H9 (cell line): ENCODE data around the gene ITPA. TPM values are rescaled to one million over a fixed set of nuclear protein-coding genes. Genes with fewer than 3 reads are reported as not detected.
A peak's percentile ranks its signal among the peaks of the same experiment; 100 is the strongest.

Experiments used
- DNase-seq: peaks from one replicate; pipeline ENCODE4 v3.0.0-alpha.2; 2017
- H2AFZ ChIP-seq: one replicate; pipeline ENCODE4 v1.6.1; 2013; ENCODE audit warnings: mild to moderate bottlenecking, low read length, control low read depth, moderate library complexity
- H2AK5ac ChIP-seq: 2 replicates; pipeline ENCODE4 v1.6.1; 2013; ENCODE audit warnings: low read length, control low read depth, mixed read lengths; ENCODE audit not compliant: insufficient read length
- H2BK120ac ChIP-seq: one replicate; pipeline ENCODE4 v1.6.1; 2013; ENCODE audit warnings: low read depth, mild to moderate bottlenecking, low read length, control low read depth, inconsistent platforms; ENCODE audit not compliant: poor library complexity, severe bottlenecking
- H2BK12ac ChIP-seq: 2 replicates; pipeline ENCODE4 v1.6.1; 2013; ENCODE audit warnings: low read length, control low read depth, mixed read lengths, low read depth; ENCODE audit not compliant: insufficient read length
- H2BK15ac ChIP-seq: 2 replicates; pipeline ENCODE4 v1.6.1; 2013; ENCODE audit warnings: low read depth, low read length, control low read depth
- H2BK20ac ChIP-seq: one replicate; pipeline ENCODE4 v1.6.1; 2013; ENCODE audit warnings: low read depth, mild to moderate bottlenecking, low read length, control low read depth, inconsistent platforms; ENCODE audit not compliant: poor library complexity, severe bottlenecking
- H2BK5ac ChIP-seq: 2 replicates; pipeline ENCODE4 v1.6.1; 2013; ENCODE audit warnings: low read length, control low read depth, mixed read lengths; ENCODE audit not compliant: insufficient read length
- H3K14ac ChIP-seq: 2 replicates; pipeline ENCODE4 v1.6.1; 2013; ENCODE audit warnings: low read length, control low read depth; ENCODE audit not compliant: insufficient read depth
- H3K18ac ChIP-seq: 2 replicates; pipeline ENCODE4 v1.6.1; 2013; ENCODE audit warnings: low read depth, mild to moderate bottlenecking, mixed read lengths, low read length, control low read depth; ENCODE audit not compliant: insufficient read length
- H3K23ac ChIP-seq: 2 replicates; pipeline ENCODE4 v1.6.1; 2013; ENCODE audit warnings: low read length, control low read depth, mixed read lengths, low read depth; ENCODE audit not compliant: insufficient read length
- H3K23me2 ChIP-seq: 2 replicates; pipeline ENCODE4 v1.6.1; 2013; ENCODE audit warnings: low read depth, mild to moderate bottlenecking, mixed read lengths, low read length, control low read depth; ENCODE audit not compliant: insufficient read length, poor library complexity, severe bottlenecking
- H3K27ac ChIP-seq: 2 replicates; pipeline ENCODE4 v1.5.1; 2013; ENCODE audit warnings: low read length, control low read depth, mixed read lengths, low read depth; ENCODE audit not compliant: insufficient read length
- H3K27me3 ChIP-seq: 2 replicates; pipeline ENCODE4 v1.6.1; 2013; ENCODE audit warnings: low read length, control low read depth, inconsistent platforms; ENCODE audit not compliant: insufficient read depth
- H3K4ac ChIP-seq: 2 replicates; pipeline ENCODE4 v1.6.1; 2013; ENCODE audit warnings: low read depth, mild to moderate bottlenecking, control low read depth, inconsistent platforms, low read length, moderate library complexity
- H3K4me1 ChIP-seq: 2 replicates; pipeline ENCODE4 v1.6.1; 2013; ENCODE audit warnings: low read length, control low read depth, inconsistent platforms; ENCODE audit not compliant: insufficient read depth
- H3K4me2 ChIP-seq: 2 replicates; pipeline ENCODE4 v1.6.1; 2013; ENCODE audit warnings: low read length, control low read depth, mixed read lengths; ENCODE audit not compliant: insufficient read length, insufficient read depth
- H3K56ac ChIP-seq: 2 replicates; pipeline ENCODE4 v1.6.1; 2013; ENCODE audit warnings: low read depth, mild to moderate bottlenecking, mixed read lengths, low read length, control low read depth; ENCODE audit not compliant: insufficient read length
- H3K79me1 ChIP-seq: 2 replicates; pipeline ENCODE4 v1.6.1; 2013; ENCODE audit warnings: low read depth, mild to moderate bottlenecking, moderate library complexity, low read length, control low read depth, inconsistent platforms; ENCODE audit not compliant: insufficient read depth, poor library complexity, severe bottlenecking
- H3K79me2 ChIP-seq: 2 replicates; pipeline ENCODE4 v1.6.1; 2013; ENCODE audit warnings: low read length, control low read depth, inconsistent platforms; ENCODE audit not compliant: insufficient read depth
- H3K9ac ChIP-seq: 2 replicates; pipeline ENCODE4 v1.6.1; 2013; ENCODE audit warnings: low read length, control low read depth, mixed read lengths; ENCODE audit not compliant: insufficient read length; ENCODE audit errors: extremely low read depth
- H3K9me3 ChIP-seq: one replicate; pipeline ENCODE4 v1.6.1; 2013; ENCODE audit warnings: low read depth, low read length, inconsistent platforms; ENCODE audit not compliant: control insufficient read depth
- H3T11ph ChIP-seq: one replicate; pipeline ENCODE4 v1.6.1; 2013; ENCODE audit warnings: mild to moderate bottlenecking, low read length, control low read depth, inconsistent platforms
- H4K20me1 ChIP-seq: one replicate; pipeline ENCODE4 v1.6.1; 2013; ENCODE audit not compliant: control insufficient read depth, insufficient read length, insufficient read depth
- H4K5ac ChIP-seq: 2 replicates; pipeline ENCODE4 v1.6.1; 2013; ENCODE audit warnings: low read depth, mild to moderate bottlenecking, mixed read lengths, low read length, control low read depth; ENCODE audit not compliant: insufficient read length
- H4K8ac ChIP-seq: replicated peaks from 2 replicates; pipeline ENCODE4 v1.6.1; 2013; ENCODE audit warnings: low read length, control low read depth, mixed read lengths, low read depth; ENCODE audit not compliant: insufficient read length
- H4K91ac ChIP-seq: 2 replicates; pipeline ENCODE4 v1.6.1; 2013; ENCODE audit warnings: low read depth, mild to moderate bottlenecking, moderate library complexity, mixed read lengths, low read length, control low read depth; ENCODE audit not compliant: insufficient read length
- H3K27ac Mint-ChIP-seq, 3 experiments: 2 replicates in 2 of 3; 3 replicates in 1 of 3; pipeline ENCODE4 v1.8.0; 2020 to 2021; ENCODE audit warnings: mixed read lengths in 3 of 3, mild to moderate bottlenecking in 1 of 3, moderate library complexity in 1 of 3
- H3K27me3 Mint-ChIP-seq: 2 replicates; pipeline ENCODE4 v1.8.0; 2021; ENCODE audit warnings: low read depth, mild to moderate bottlenecking, moderate library complexity, mixed read lengths
- H3K36me3 Mint-ChIP-seq, 3 experiments: 2 replicates in 2 of 3; 3 replicates in 1 of 3; pipeline ENCODE4 v1.8.0; 2020 to 2021; ENCODE audit warnings: low read depth in 3 of 3, mixed read lengths in 3 of 3; ENCODE audit not compliant: insufficient read depth in 1 of 3
- H3K4me1 Mint-ChIP-seq, 2 experiments: 2 replicates each; pipeline ENCODE4 v1.8.0; 2020; ENCODE audit warnings: mixed read lengths in 2 of 2
- H3K4me3 Mint-ChIP-seq, 2 experiments: 2 replicates in 1 of 2; 3 replicates in 1 of 2; pipeline ENCODE4 v1.8.0; 2020 to 2021; ENCODE audit warnings: mild to moderate bottlenecking in 2 of 2, mixed read lengths in 2 of 2, moderate library complexity in 1 of 2
- H3K9me3 Mint-ChIP-seq, 2 experiments: 2 replicates in 1 of 2; 3 replicates in 1 of 2; pipeline ENCODE4 v1.8.0; 2020; ENCODE audit warnings: mild to moderate bottlenecking in 2 of 2, mixed read lengths in 2 of 2, moderate library complexity in 1 of 2
- WGBS: extraction: QIAGEN DNeasy Blood & Tissue Kit; methylation state at CpG from one replicate; pipeline ENCODE4 v1.1.7; 2013; ENCODE audit warnings: missing lambda C conversion rate, low lambda C conversion rate, mixed read lengths; ENCODE audit not compliant: insufficient read length; ENCODE audit errors: extremely low coverage; 5-methylcytosine and 5-hydroxymethylcytosine counted together
- total RNA-seq: library from RNA; stranded (reverse); gene quantifications from 2 replicates; pipeline ENCODE4 v1.2.1, GENCODE V29; 2021
- TF ChIP-seq, protein P1 (sequence below): fragments of 200-600 bp; sonication (generic); conservative IDR thresholded peaks from 3 replicates; pipeline ENCODE4 v1.8.0; 2021; ENCODE audit warnings: antibody characterized with exemption, mild to moderate bottlenecking

ITPA gene
- total RNA-seq, 1 experiment from 2014 or later: 74.5 TPM

- no peaks in the 10 kb centered on the region for H3K27me3 ChIP-seq
- no peak overlapping the region for H3K56ac ChIP-seq
- no peak overlapping the region for H4K8ac ChIP-seq
- H3K9me3 ChIP-seq: no peaks in the 10 kb centered on the region
- DNase-seq: no peak
- Mint-ChIP-seq H3K4me3 (no peak overlapping the region), H3K36me3 (peaks cover 4 to 40% (median 8%) of the 10 kb centered on the region in 3 experiments; a peak in 4 of 7 replicates), H3K27me3 (no peaks in the 10 kb centered on the region), H3K27ac (peak overlapping the region in 1 of 3 experiments; percentile 62; a peak in 1 of 7 replicates), H3K9me3 (no peaks in the 10 kb centered on the region), H3K4me1 (no peaks in the 10 kb centered on the region)
- no peaks in the 10 kb centered on the region for H3K79me2 ChIP-seq
- H3K27ac ChIP-seq: no peak overlapping the region
- TF ChIP-seq, protein P1, sequence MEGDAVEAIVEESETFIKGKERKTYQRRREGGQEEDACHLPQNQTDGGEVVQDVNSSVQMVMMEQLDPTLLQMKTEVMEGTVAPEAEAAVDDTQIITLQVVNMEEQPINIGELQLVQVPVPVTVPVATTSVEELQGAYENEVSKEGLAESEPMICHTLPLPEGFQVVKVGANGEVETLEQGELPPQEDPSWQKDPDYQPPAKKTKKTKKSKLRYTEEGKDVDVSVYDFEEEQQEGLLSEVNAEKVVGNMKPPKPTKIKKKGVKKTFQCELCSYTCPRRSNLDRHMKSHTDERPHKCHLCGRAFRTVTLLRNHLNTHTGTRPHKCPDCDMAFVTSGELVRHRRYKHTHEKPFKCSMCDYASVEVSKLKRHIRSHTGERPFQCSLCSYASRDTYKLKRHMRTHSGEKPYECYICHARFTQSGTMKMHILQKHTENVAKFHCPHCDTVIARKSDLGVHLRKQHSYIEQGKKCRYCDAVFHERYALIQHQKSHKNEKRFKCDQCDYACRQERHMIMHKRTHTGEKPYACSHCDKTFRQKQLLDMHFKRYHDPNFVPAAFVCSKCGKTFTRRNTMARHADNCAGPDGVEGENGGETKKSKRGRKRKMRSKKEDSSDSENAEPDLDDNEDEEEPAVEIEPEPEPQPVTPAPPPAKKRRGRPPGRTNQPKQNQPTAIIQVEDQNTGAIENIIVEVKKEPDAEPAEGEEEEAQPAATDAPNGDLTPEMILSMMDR: no peak
- H3K4ac ChIP-seq: no peak overlapping the region
- no peak overlapping the region for H4K91ac ChIP-seq
- H3K4me1 ChIP-seq: no peaks in the 10 kb centered on the region
- no peak overlapping the region for H3T11ph ChIP-seq
- H3K23me2 ChIP-seq: no peaks in the 10 kb centered on the region
- no peak overlapping the region for H3K18ac ChIP-seq
- no peak overlapping the region for H2BK5ac ChIP-seq
- no CpG with 5 or more reads among the region's 14 CpGs for WGBS
- H4K20me1 ChIP-seq: no peaks in the 10 kb centered on the region
- no peak overlapping the region for H2AK5ac ChIP-seq
- no peak overlapping the region for H3K9ac ChIP-seq
- H3K4me2 ChIP-seq: no peak overlapping the region
- H2BK20ac ChIP-seq: no peak overlapping the region
- no peak overlapping the region for H2BK12ac ChIP-seq
- H3K79me1 ChIP-seq: no peaks in the 10 kb centered on the region
- no peak overlapping the region for H2BK120ac ChIP-seq
- no peak overlapping the region for H2BK15ac ChIP-seq
- no peak overlapping the region for H4K5ac ChIP-seq
- H3K14ac ChIP-seq: no peak overlapping the region
- H3K23ac ChIP-seq: no peak overlapping the region
- no peak overlapping the region for H2AFZ ChIP-seq
These were observed 20.5 kb downstream of the ITPA start for GRCh38 chr20:3229798-3230197.
